K562 (cell line): ENCODE results near the gene LGI4. TPM values are rescaled to one million over a fixed set of nuclear protein-coding genes. Genes with fewer than 3 reads are reported as not detected.

Source experiments
- ATAC-seq: fragments of 200-7000 bp; cut with Tn5 transposase; 3 replicates; pipeline ENCODE4 v1.9.1; 2020; ENCODE audit warnings: moderate library complexity
- BruUV-seq: library from RNA; stranded (reverse); fragments of 400-500 nt; replicated peaks from 2 replicates; lab custom pipeline; 2021; lab: Mats Ljungman, UMichigan
- CTCF ChIA-PET: fragments of 300-600 bp; formaldehyde crosslinking; extraction: SDS; loops from one replicate; lab custom pipeline; 2021; ENCODE audit warnings: low intra/inter-chr PET ratio; lab: Yijun Ruan, JAX
- POLR2A ChIA-PET: fragments of 300-600, 350-650 bp; sonication (Branson Sonifier 250); formaldehyde crosslinking; extraction: SDS; loops from one replicate; lab custom pipeline; 2021; ENCODE audit warnings: antibody characterized with exemption, inconsistent platforms; lab: Yijun Ruan, JAX
- DNase-seq, 4 experiments: peaks; one replicate each; pipeline versions ENCODE4 v3.0.0 to v3.0.0-alpha.2; 2011 to 2018; ENCODE audit warnings: low spot score in 3 of 4, mixed read lengths in 3 of 4; ENCODE audit errors: extremely low read depth in 1 of 4
- FAIRE-seq: peaks from 2 replicates; lab custom pipeline; 2011; peaks lifted over from hg19 to GRCh38; lab: Jason Lieb, UNC
- H2AFZ ChIP-seq: 2 replicates; pipeline ENCODE4 v1.6.0; 2011; ENCODE audit warnings: low read depth, low read length, control low read depth, inconsistent platforms
- H3K27ac ChIP-seq: fragments of 200-600 bp; 3 replicates; pipeline ENCODE4 v1.8.0; 2011; ENCODE audit warnings: low read depth, mild to moderate bottlenecking, control low read depth, inconsistent platforms, low read length, moderate library complexity, mixed read lengths; ENCODE audit errors: extremely low read depth
- H3K27me3 ChIP-seq, 2 experiments: fragments of 300-600 bp in 1 of 2; 2 replicates in 1 of 2; 3 replicates in 1 of 2; pipeline versions ENCODE4 v1.6.0 to v1.8.0; 2011; ENCODE audit warnings: inconsistent platforms in 2 of 2, low read length in 2 of 2, mild to moderate bottlenecking in 1 of 2, mixed read lengths in 1 of 2, moderate library complexity in 1 of 2; ENCODE audit not compliant: control insufficient read depth in 2 of 2, insufficient read depth in 2 of 2
- H3K36me3 ChIP-seq: fragments of 300-600 bp; 3 replicates; pipeline ENCODE4 v1.8.0; 2011; ENCODE audit warnings: mild to moderate bottlenecking, low read length, inconsistent platforms; ENCODE audit not compliant: control insufficient read depth, insufficient read depth
- H3K4me1 ChIP-seq, 2 experiments: fragments of 200-600 bp in 1 of 2; replicated peaks in 1 of 2; 2 replicates in 1 of 2; 3 replicates in 1 of 2; pipeline versions ENCODE4 v1.5.1 to v1.8.0; 2011; ENCODE audit warnings: inconsistent platforms in 2 of 2, low read length in 2 of 2, mild to moderate bottlenecking in 1 of 2, mixed read lengths in 1 of 2, moderate library complexity in 1 of 2; ENCODE audit not compliant: control insufficient read depth in 2 of 2, insufficient read depth in 2 of 2
- H3K4me2 ChIP-seq: 2 replicates; pipeline ENCODE4 v1.6.1; 2011; ENCODE audit warnings: low read length, control low read depth, inconsistent platforms, mixed read lengths; ENCODE audit not compliant: insufficient read depth
- H3K4me3 ChIP-seq: fragments of 200-600 bp; sonication (generic), shearing (Covaris generic); 2 replicates; pipeline ENCODE4 v1.5.1; 2016; ENCODE audit warnings: control low read depth, inconsistent platforms
- H3K79me2 ChIP-seq: fragments of 200-600 bp; 3 replicates; pipeline ENCODE4 v1.8.0; 2011; ENCODE audit warnings: low read length, inconsistent platforms; ENCODE audit not compliant: control insufficient read depth, insufficient read depth
- H3K9ac ChIP-seq, 2 experiments: 2 replicates each; pipeline versions ENCODE4 v1.6.0 to v1.6.1; 2011; ENCODE audit warnings: low read depth in 2 of 2, low read length in 2 of 2, control low read depth in 1 of 2, inconsistent platforms in 1 of 2, mild to moderate bottlenecking in 1 of 2, mixed read lengths in 1 of 2; ENCODE audit not compliant: insufficient read depth in 1 of 2
- H3K9me1 ChIP-seq: one replicate; pipeline ENCODE4 v1.6.0; 2011; ENCODE audit warnings: inconsistent platforms, mild to moderate bottlenecking, low read length, moderate library complexity; ENCODE audit not compliant: control insufficient read depth, insufficient read depth
- H3K9me3 ChIP-seq: replicated peaks from 2 replicates; pipeline ENCODE4 v1.5.1; 2011; ENCODE audit warnings: low read depth, low read length, inconsistent platforms; ENCODE audit not compliant: control insufficient read depth, insufficient read depth
- H4K20me1 ChIP-seq: replicated peaks from 2 replicates; pipeline ENCODE4 v1.6.1; 2011; ENCODE audit warnings: low read length, inconsistent platforms, mixed read lengths; ENCODE audit not compliant: control insufficient read depth, insufficient read depth
- EP300 ChIP-seq: IDR thresholded peaks from 2 replicates; pipeline ENCODE4 v1.6.1; 2012; ENCODE audit warnings: low read length, improper control_type of control experiment
- WGBS: fragments of 100-300 bp; shearing (Covaris generic); methylation state at CpG from one replicate; pipeline ENCODE4 v1.1.6; 2016; ENCODE audit warnings: low coverage, mixed read lengths; ENCODE audit not compliant: insufficient coverage; ENCODE audit errors: missing lambda C conversion rate; 5-methylcytosine and 5-hydroxymethylcytosine counted together
- in situ Hi-C: fragments of 300-500 bp; cut with MboI; formaldehyde crosslinking; loops from 4 replicates; pipeline ENCODE4 v1.15.0; 2018; ENCODE audit warnings: inconsistent platforms, mixed read lengths
- intact Hi-C: fragments of 100-400 bp; cut with micrococcal nuclease; formaldehyde crosslinking; loops from 2 replicates; pipeline ENCODE4 v1.14.2; 2022
- polyA plus RNA-seq, 8 experiments: library from polyadenylated mRNA; depleted of rRNA in 4 of 8; stranded (reverse) in 5 of 8; unstranded in 3 of 8; fragments of >200 nt; fragmentation: Nextera tagmentation in 2 of 8; fragmentation: Illumina TruSeq in 1 of 8; extraction: Ambion mirVana in 2 of 8; extraction: Trizol in 1 of 8; gene quantifications; 2 replicates each; pipeline versions ENCODE4 v1.2.1 to v1.2.3, GENCODE V29; 2011 to 2014; ENCODE audit warnings: inconsistent platforms in 1 of 8, missing spikeins in 1 of 8
- total RNA-seq, 7 experiments: library from RNA; depleted of rRNA in 6 of 7; stranded (reverse); fragments of >200 nt in 6 of 7; fragmentation: Illumina TruSeq in 2 of 7; extraction: Trizol in 2 of 7; gene quantifications; 2 replicates each; pipeline versions ENCODE4 v1.2.1 to v1.2.3, GENCODE V29; 2011 to 2021; ENCODE audit warnings: low replicate concordance in 1 of 7
- TF ChIP-seq, protein P1 (sequence below), 2 experiments: fragments of 450-650 bp in 1 of 2; sonication (generic) in 1 of 2; formaldehyde crosslinking in 1 of 2; IDR thresholded peaks in 1 of 2; conservative IDR thresholded peaks in 1 of 2; 2 replicates each; pipeline versions ENCODE4 v1.6.1 to v1.8.1; 2016 to 2023; ENCODE audit warnings: mild to moderate bottlenecking in 2 of 2, moderate library complexity in 2 of 2, inconsistent platforms in 1 of 2, missing genetic modification reagents in 1 of 2

LGI4 gene
- total and polyA plus RNA-seq, 9 of the 15 experiments (the other 6 are each of a cell fraction or from before 2014, with no cell fraction given), result 0.14 to 0.30 (median 0.24) TPM; not detected in 4

DNA sequence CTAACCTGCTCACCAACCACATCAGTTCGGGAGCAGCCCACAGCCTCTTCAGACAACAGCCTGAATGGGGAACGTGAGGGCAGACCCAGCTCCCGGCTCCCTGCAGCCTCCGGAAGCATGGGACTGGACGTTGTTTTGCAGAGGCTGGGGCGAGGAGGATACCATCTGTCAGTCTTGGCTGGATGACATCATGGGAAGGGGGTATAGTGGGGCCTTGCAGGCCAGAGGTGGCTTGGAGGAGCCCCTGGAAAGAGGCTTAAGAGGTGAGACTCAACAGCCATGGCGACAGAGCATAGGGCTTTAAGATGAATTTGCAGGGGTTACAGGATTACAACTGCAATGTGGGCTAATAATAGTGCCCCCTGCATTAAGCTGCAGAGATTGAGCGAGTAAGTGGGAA is 17.7 kb downstream of the LGI4 start:
- Histone ChIP-seq H3K4me2 (no peak overlapping the region), H3K36me3 (no peaks in the 10 kb centered on the region), H3K9ac (0 out of 4 replicates have a peak overlapping the region, but pooled peaks of 1 of the 2 experiments have one; percentile 11), H2AFZ (no peak overlapping the region), H3K27me3 (peaks cover 0 to 21% of the 10 kb centered on the region in 2 experiments; a peak in 4 of 5 replicates), H4K20me1 (no peaks in the 10 kb centered on the region), H3K27ac (no peak overlapping the region), H3K79me2 (no peaks in the 10 kb centered on the region), H3K9me1 (no peaks in the 10 kb centered on the region), H3K4me3 (no peak overlapping the region), H3K9me3 (no peaks in the 10 kb centered on the region), H3K4me1 (peaks cover 9 to 44% of the 10 kb centered on the region in 2 experiments; a peak in 4 of 5 replicates)
- no TSS peak for BruUV-seq
- intact Hi-C loops, result no loop called here
- ChIA-PET CTCF (no interaction called here), POLR2A (interaction anchor here (0.7 kb wide), 1 partner anchor 25 kb away, joined by 4 read pairs; no protein-coding TSS in a partner anchor)
- in situ Hi-C loops, result no loop called here
- DNase-seq, result no peak
- 10% methylated on average over 8 of the region's 8 CpGs for WGBS
- TF ChIP-seq EP300, result no peak
- TF ChIP-seq, protein P1, sequence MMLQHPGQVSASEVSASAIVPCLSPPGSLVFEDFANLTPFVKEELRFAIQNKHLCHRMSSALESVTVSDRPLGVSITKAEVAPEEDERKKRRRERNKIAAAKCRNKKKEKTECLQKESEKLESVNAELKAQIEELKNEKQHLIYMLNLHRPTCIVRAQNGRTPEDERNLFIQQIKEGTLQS (IDR thresholded peaks at IDR 0.05), result peak; percentile 33; the same call in 1 of the 2 replicates
- TF ChIP-seq, protein P1 (CRISPR knock-in tag; conservative IDR thresholded peaks at IDR 0.05), result no peak
- ATAC-seq, result no peak
- FAIRE-seq, result no peak
